ENCODE results near the gene FOXM1. TPM values are rescaled to one million over a fixed set of nuclear protein-coding genes. Genes with fewer than 3 reads are reported as not detected.
"Not testable (repeated sequence)": the region's sequence is repeated elsewhere in the genome, so short reads cannot be mapped to it uniquely, and the experiment has no call there.

FOXM1 gene
- total RNA-seq, 2 donors from 2014 or later = 2.2 TPM; not detected in 1

GRCh38 chr12:2884810-2885209 is 7.8 kb upstream of the FOXM1 start:
- H3K27ac ChIP-seq = no peak overlapping the region
- TF ChIP-seq CTCF (IDR thresholded peaks at IDR 0.05) = no peak
- DNase-seq (ENCODE audit: low spot score) = no peak
- H3K4me1 ChIP-seq (ENCODE audit: control insufficient read depth in 1 of 2, low read depth in 2 of 2) = no peaks in the 10 kb centered on the region
- no peaks in the 10 kb centered on the region for H3K9me3 ChIP-seq
- peaks cover 6% of the 10 kb centered on the region for H3K36me3 ChIP-seq
- no peak overlapping the region for H3K4me3 ChIP-seq
- no peaks in the 10 kb centered on the region for H3K27me3 ChIP-seq (replicated peaks; ENCODE audit: insufficient read depth)
- no peak for ATAC-seq (ENCODE audit: insufficient number of reproducible peaks, low FRiP score, low read depth)

GRCh38 chr12:2879853-2880252 is 2.9 kb upstream of the FOXM1 start:
- Histone ChIP-seq H3K27me3 (replicated peaks; ENCODE audit: insufficient read depth) (no peaks in the 10 kb centered on the region), H3K4me1 (ENCODE audit: control insufficient read depth in 1 of 2, low read depth in 2 of 2) (peaks cover 11 to 18% of the 10 kb centered on the region in 2 donors), H3K27ac (no peak overlapping the region), H3K36me3 (no peaks in the 10 kb centered on the region), H3K9me3 (no peaks in the 10 kb centered on the region), H3K4me3 (no peak overlapping the region)
- ATAC-seq (ENCODE audit: insufficient number of reproducible peaks, low FRiP score, low read depth) (no peak), DNase-seq (ENCODE audit: low spot score) (no peak)
- no peak for TF ChIP-seq CTCF (IDR thresholded peaks at IDR 0.05)

- H3K4me3 ChIP-seq = peak overlapping the region; percentile 81
- H3K27me3 ChIP-seq (replicated peaks; ENCODE audit: insufficient read depth) = no peaks in the 10 kb centered on the region
- no peak for TF ChIP-seq CTCF (IDR thresholded peaks at IDR 0.05)
- peaks cover 11 to 18% of the 10 kb centered on the region in 2 donors for H3K4me1 ChIP-seq (ENCODE audit: control insufficient read depth in 1 of 2, low read depth in 2 of 2)
- no peaks in the 10 kb centered on the region for H3K9me3 ChIP-seq
- ATAC-seq (ENCODE audit: insufficient number of reproducible peaks, low FRiP score, low read depth) (no peak), DNase-seq (ENCODE audit: low spot score) (no peak)
- peak overlapping the region; percentile 73 to 82 for H3K27ac ChIP-seq
- no peaks in the 10 kb centered on the region for H3K36me3 ChIP-seq
These were observed 1.2 kb upstream of the FOXM1 start for GRCh38 chr12:2877953-2878732.

- H3K27ac ChIP-seq = peak overlapping the region; percentile 73 to 82
- H3K4me3 ChIP-seq = peak overlapping the region; percentile 81
- no peaks in the 10 kb centered on the region for H3K27me3 ChIP-seq (replicated peaks; ENCODE audit: insufficient read depth)
- H3K4me1 ChIP-seq (ENCODE audit: control insufficient read depth in 1 of 2, low read depth in 2 of 2) = peaks cover 11 to 18% of the 10 kb centered on the region in 2 donors
- no peak for TF ChIP-seq CTCF (IDR thresholded peaks at IDR 0.05)
- DNase-seq (ENCODE audit: low spot score) = no peak
- no peaks in the 10 kb centered on the region for H3K9me3 ChIP-seq
- ATAC-seq (ENCODE audit: insufficient number of reproducible peaks, low FRiP score, low read depth) = peak; percentile 13
- H3K36me3 ChIP-seq = no peaks in the 10 kb centered on the region
These were observed 435 bp downstream of the FOXM1 start for GRCh38 chr12:2876431-2877046.

GRCh38 chr12:2868986-2869632 is 7.9 kb downstream of the FOXM1 start:
- H3K27ac ChIP-seq; H3K9me3 ChIP-seq; H3K4me1 ChIP-seq (ENCODE audit: control insufficient read depth in 1 of 2, low read depth in 2 of 2); H3K36me3 ChIP-seq; H3K4me3 ChIP-seq; ATAC-seq (ENCODE audit: insufficient number of reproducible peaks, low FRiP score, low read depth); H3K27me3 ChIP-seq (replicated peaks; ENCODE audit: insufficient read depth); DNase-seq (ENCODE audit: low spot score): not testable (repeated sequence)

All from thoracic aorta (tissue), 2 donors.